Dermis microvascular lymphatic vessel endothelial cell (primary cell): ENCODE results near the gene RBM8A. TPM values are rescaled to one million over a fixed set of nuclear protein-coding genes. Genes with fewer than 3 reads are reported as not detected.

Experiments used
- DNase-seq, 2 donors: peaks; one replicate each; pipeline versions ENCODE4 v3.0.0 to v3.0.0-alpha.2; 2010; ENCODE audit warnings: low read depth in 2 of 2
- total RNA-seq: library from RNA; depleted of rRNA; stranded (reverse); fragments of >200 nt; gene quantifications from 2 replicates; pipeline ENCODE4 v1.2.1, GENCODE V29; 2014

RBM8A gene
- total RNA-seq: 60.6 and 82.2 TPM in 2 replicates

- peak; percentile 97 to 98 for DNase-seq
Measured at GRCh38 chr1:145927063-145927886, at the start of gene RBM8A. RBM8A (minus strand) TSS chr1:145927484; CDS start chr1:145927426, 58 bp downstream.

- no peak for DNase-seq
Measured at GRCh38 chr1:145977016-145977415, 49.7 kb upstream of the RBM8A start.

GRCh38 chr1:145975216-145975615 is 47.9 kb upstream of the RBM8A start:
- no peak for DNase-seq

DNA sequence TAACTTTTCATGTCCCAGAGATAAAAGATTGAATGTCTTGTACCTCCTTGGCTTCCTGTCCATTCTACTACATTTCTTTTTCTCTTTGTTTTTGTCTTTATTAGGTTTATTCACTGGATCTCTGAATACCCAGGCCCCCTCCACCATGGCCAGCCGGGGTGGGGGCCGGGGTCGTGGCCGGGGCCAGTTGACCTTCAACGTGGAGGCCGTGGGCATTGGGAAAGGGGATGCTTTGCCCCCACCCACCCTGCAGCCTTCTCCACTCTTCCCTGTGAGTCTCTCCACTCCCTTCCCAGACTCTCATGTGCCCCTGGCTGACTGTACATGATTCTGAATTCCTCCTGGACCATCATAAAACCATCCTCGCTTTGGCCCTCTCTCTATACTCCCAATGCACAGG is 47.4 kb upstream of the RBM8A start:
- DNase-seq: no peak

DNA sequence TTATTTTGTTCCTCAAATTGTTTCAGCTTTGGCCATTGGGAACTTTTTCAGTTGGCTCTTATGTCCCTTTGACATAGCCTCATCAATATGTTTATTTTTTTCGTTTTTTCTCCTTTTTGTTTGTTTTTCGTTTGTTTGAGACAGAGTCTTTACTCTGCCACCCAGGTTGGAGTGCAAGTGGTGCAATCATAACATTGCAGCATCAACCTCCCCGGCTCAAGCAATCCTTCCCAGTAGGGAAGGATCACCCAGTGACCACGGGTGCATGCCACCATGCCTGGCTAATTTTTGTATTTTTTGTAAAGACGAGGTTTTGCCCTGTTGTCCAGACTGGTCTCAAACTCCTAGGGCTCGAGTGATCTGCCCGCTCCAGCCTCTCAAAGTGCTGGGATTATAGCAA is 45.3 kb upstream of the RBM8A start:
- no peak for DNase-seq

DNA sequence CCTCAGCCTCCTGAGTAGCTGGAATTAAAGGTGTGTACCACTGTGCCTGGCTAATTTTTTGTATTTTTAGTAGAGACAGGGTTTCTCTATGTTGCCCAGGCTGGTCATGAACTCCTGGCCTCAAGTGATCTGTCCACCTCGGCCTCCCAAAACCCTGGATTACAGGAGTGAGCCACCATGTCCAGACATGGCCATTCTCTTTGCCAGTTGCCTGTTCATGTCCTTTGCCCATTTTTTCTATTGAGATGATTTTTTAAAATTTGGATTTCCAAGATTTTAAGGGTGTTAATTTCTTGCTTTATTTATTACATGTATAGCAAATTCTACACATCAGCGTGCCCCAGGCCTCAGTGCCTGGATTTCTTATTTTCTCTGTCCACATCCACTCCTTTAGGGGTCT is 40.0 kb upstream of the RBM8A start:
- DNase-seq: no peak

DNA sequence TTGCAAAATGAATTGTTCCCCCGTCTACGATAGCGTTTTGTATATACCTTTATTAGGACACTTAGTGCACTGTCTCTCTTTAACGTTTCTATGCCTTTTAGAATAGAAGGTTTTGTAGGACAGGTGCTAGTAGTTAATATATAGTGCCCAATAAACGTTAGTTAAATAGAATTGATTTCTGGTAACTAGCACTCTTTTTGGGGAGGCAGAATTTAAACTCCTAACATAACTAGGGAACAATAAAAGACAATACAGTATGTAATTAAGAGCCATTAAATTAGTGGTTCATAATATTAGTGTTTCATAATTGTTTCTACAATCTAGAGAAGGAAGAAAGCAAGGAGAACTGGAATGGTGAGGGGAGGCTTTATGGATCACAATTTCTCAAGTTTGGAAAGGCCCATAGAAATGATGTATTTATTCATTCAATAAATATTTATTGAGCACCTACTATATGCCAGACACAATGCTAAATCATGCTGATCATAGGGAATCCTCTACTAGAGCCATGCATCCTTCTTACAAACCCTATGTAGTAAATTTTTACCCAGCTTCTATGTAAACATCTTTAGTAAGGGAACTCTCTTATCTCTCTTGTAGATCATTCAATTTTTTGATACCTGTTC is 37.9 kb upstream of the RBM8A start:
- no peak for DNase-seq

GRCh38 chr1:145964328-145965118 is 37.2 kb upstream of the RBM8A start, which contains the start of the genes ANKRD34A and POLR3GL:
ANKRD34A (minus strand) TSS chr1:145964575; CDS start chr1:145961759, 2,816 bp downstream.
POLR3GL (plus strand) TSS chr1:145964690; CDS start chr1:145974866, 10,176 bp downstream.
- peak in 1 of 2 donors; percentile 93 for DNase-seq

- no peak for DNase-seq
Measured at GRCh38 chr1:145963265-145964019, 36.2 kb upstream of the RBM8A start.

DNA sequence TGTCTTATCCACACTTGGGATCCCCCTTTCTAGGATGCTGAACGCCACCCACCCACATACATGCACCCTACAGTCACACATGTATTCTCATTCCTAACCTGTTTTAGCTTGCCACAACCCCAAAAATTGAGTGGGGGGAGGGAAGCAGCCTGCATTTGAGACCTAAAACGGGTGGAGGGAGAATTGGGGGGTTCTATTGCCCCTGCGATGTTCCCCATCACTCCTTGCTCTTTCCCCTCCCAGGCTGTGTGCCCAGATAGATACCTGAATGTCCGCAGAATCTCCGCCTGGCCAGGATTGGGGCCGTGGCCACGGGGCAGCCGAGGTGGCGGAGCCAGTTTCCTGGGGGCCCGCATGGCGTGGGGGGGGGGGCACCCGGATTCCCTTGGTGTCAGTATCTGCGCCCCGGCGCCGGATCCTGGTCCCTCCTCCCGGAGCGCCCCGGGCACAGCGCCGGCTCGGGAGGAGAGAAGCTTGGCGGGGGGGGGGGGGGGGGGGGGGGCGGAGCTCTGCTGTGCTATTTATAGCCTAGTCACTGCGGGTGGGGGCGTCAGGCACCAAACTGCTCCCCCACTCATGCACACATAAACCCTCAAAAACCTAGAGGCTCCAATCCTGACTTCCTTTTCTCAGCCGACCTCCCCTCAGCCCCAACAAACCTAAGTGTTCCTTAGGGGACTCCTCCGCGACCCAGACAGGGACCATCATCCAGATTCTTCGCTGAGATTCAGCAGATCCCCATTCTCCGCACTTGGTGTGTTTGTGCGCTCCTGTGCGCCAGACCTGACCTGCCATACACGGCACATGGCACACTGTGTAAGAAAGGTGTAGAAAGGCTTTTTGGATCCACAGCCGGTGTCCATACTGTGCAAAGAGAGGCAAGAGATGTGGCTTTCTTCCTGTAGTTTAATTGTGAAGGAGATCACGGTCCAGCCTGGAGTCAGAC is 35.1 kb upstream of the RBM8A start:
- no peak for DNase-seq

- DNase-seq: no peak
Measured at GRCh38 chr1:145961425-145962156, 34.3 kb upstream of the RBM8A start.

DNA sequence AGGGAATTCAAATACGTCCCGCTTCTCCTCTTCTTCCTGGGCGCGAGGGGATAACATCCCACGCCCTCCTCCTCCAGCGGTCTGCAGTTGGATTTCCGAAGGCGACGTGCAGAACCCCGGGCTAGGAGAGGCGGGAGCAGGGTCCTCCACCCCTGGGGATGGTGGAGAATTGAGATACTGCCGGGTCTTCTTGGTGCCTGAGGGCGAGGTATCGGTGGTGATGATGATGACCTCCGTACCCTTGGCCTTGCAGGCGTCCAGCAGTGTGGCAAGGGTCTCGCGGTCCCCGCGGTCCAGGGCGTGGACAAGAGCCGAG is 33.8 kb upstream of the RBM8A start:
- DNase-seq: no peak

GRCh38 chr1:145960468-145961108 is 33.3 kb upstream of the RBM8A start:
- peak in 1 of 2 donors; percentile 66 for DNase-seq

GRCh38 chr1:145959957-145960467 is 32.7 kb upstream of the RBM8A start:
- no peak for DNase-seq

DNA sequence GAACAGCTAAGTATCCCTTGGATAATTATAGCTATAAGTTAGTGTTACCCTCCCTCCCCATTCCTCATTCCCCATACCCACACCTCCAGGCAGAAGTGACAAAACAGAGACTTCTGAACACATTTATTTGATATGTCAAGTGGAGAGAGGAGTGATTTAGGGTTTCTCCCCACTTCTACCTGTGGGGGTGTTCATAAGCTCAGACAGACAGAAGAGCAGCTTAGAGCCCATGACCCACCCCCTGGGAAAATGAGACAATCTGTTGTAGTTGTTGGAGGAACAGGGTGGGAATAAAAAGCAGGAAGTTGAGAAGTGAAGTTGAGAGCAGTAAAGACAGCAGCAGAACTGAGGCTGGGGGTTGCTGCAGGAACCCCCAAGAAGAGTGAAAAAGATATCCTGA is 32.0 kb upstream of the RBM8A start:
- no peak for DNase-seq

DNA sequence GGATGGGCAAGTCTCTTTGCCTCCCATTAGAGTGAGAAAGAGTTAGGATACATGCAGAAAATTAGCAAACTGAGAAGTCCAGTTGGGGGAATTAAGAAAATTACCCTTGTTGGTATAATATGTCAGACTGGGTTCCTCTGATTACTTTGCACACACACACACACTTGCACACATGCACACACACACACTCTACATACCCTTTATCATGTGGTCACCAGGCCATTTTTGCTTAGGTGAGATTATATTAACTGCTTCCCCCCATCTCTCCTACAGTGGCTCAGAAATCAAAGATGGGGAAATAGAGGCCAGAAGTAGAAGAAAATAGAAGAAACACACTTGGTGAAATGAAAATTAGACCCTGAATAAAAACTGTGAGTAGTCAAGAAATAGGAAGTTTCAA is 31.4 kb upstream of the RBM8A start:
- no peak for DNase-seq

GRCh38 chr1:145957443-145958319 is 30.4 kb upstream of the RBM8A start, which contains the start of gene LIX1L:
LIX1L (minus strand) TSS chr1:145958017; CDS start chr1:145957927, 90 bp downstream.
- DNase-seq: peak; percentile 85 to 97
